H1 (cell line): ENCODE results near the gene MS4A15. TPM values are rescaled to one million over a fixed set of nuclear protein-coding genes. Genes with fewer than 3 reads are reported as not detected.

ENCODE experiments used
- CTCF ChIA-PET: fragments of 300-600 bp; sonication (Branson Sonifier 250); formaldehyde crosslinking; loops from one replicate; lab custom pipeline; 2021; ENCODE audit not compliant: partially characterized antibody; lab: Charles Lee
- POLR2A ChIA-PET: fragments of 300-600 bp; sonication (Branson Sonifier 250); formaldehyde crosslinking; loops from one replicate; lab custom pipeline; 2021; ENCODE audit warnings: inconsistent platforms; ENCODE audit not compliant: partially characterized antibody; lab: Charles Lee
- DNase-seq, 2 experiments: peaks; one replicate each; pipeline versions ENCODE4 v3.0.0 to v3.0.0-alpha.2; 2010 to 2022; ENCODE audit warnings: low spot score in 2 of 2, low read depth in 1 of 2, mixed read lengths in 1 of 2
- FAIRE-seq: peaks from 2 replicates; lab custom pipeline; 2011; peaks lifted over from hg19 to GRCh38; lab: Jason Lieb, UNC
- H2AFZ ChIP-seq: 2 replicates; pipeline ENCODE4 v1.8.1; 2012; ENCODE audit warnings: low read length, inconsistent platforms
- H2AK5ac ChIP-seq: 2 replicates; pipeline ENCODE4 v1.6.1; 2013; ENCODE audit warnings: low read depth, low read length
- H2BK120ac ChIP-seq: replicated peaks from 2 replicates; pipeline ENCODE3; 2013; ENCODE audit warnings: low read depth, low read length, inconsistent platforms
- H2BK12ac ChIP-seq: 2 replicates; pipeline ENCODE4 v1.6.1; 2013; ENCODE audit warnings: low read depth, low read length
- H2BK15ac ChIP-seq: 2 replicates; pipeline ENCODE4 v1.6.1; 2013; ENCODE audit warnings: low read length
- H2BK20ac ChIP-seq: 2 replicates; pipeline ENCODE4 v1.6.1; 2013; ENCODE audit warnings: low read length
- H2BK5ac ChIP-seq: 2 replicates; pipeline ENCODE4 v1.6.1; 2013; ENCODE audit warnings: low read depth, low read length
- H3K14ac ChIP-seq: 2 replicates; pipeline ENCODE4 v1.6.1; 2013; ENCODE audit warnings: inconsistent platforms; ENCODE audit not compliant: insufficient read length
- H3K18ac ChIP-seq: 2 replicates; pipeline ENCODE4 v1.6.1; 2013; ENCODE audit warnings: low read length; ENCODE audit errors: extremely low read depth
- H3K23ac ChIP-seq: 2 replicates; pipeline ENCODE4 v1.6.1; 2013; ENCODE audit warnings: inconsistent platforms; ENCODE audit not compliant: insufficient read length
- H3K23me2 ChIP-seq: 2 replicates; pipeline ENCODE4 v1.6.1; 2013; ENCODE audit warnings: low read depth, low read length
- H3K27ac ChIP-seq: 2 replicates; pipeline ENCODE4 v1.6.1; 2011; ENCODE audit warnings: low read depth, low read length, inconsistent platforms
- H3K27me3 ChIP-seq, 4 experiments: replicated peaks in 1 of 4; 1 replicate in 1 of 4; 2 replicates in 3 of 4; pipeline versions ENCODE4 v1.6.1 to v1.8.1; 2011 to 2013; ENCODE audit warnings: low read length in 3 of 4, mild to moderate bottlenecking in 3 of 4, inconsistent platforms in 2 of 4, mixed read lengths in 2 of 4, moderate library complexity in 1 of 4; ENCODE audit not compliant: control insufficient read depth in 3 of 4, insufficient read depth in 3 of 4; ENCODE audit errors: extremely low read depth in 1 of 4
- H3K36me3 ChIP-seq, 4 experiments: 2 replicates each; pipeline versions ENCODE4 v1.6.1 to v1.8.1; 2011 to 2013; ENCODE audit warnings: mild to moderate bottlenecking in 4 of 4, low read length in 3 of 4, moderate library complexity in 2 of 4, control low read depth in 1 of 4, inconsistent platforms in 1 of 4; ENCODE audit not compliant: insufficient read depth in 4 of 4, control insufficient read depth in 2 of 4
- H3K4ac ChIP-seq: replicated peaks from 2 replicates; pipeline ENCODE3; 2013; ENCODE audit warnings: low read length, low read depth, mixed read lengths, inconsistent platforms; ENCODE audit not compliant: insufficient read length
- H3K4me1 ChIP-seq, 4 experiments: replicated peaks in 1 of 4; 1 replicate in 1 of 4; 2 replicates in 3 of 4; pipeline versions ENCODE4 v1.6.1 to v1.8.1; 2011 to 2013; ENCODE audit warnings: low read length in 3 of 4, inconsistent platforms in 2 of 4, mixed read lengths in 1 of 4; ENCODE audit not compliant: insufficient read depth in 4 of 4, control insufficient read depth in 3 of 4
- H3K4me2 ChIP-seq, 2 experiments: 2 replicates each; pipeline versions ENCODE4 v1.6.1 to v1.8.1; 2011 to 2013; ENCODE audit warnings: low read depth in 2 of 2, low read length in 2 of 2, control low read depth in 1 of 2, inconsistent platforms in 1 of 2, mild to moderate bottlenecking in 1 of 2; ENCODE audit not compliant: insufficient read depth in 1 of 2
- H3K4me3 ChIP-seq, 4 experiments: fragments of 200-600, 300-600 bp in 1 of 4; sonication (generic), shearing (Covaris generic), sonication (Bioruptor Twin) in 1 of 4; 2 replicates each; pipeline versions ENCODE4 v1.5.1 to v1.8.1; 2011 to 2016; ENCODE audit warnings: low read length in 4 of 4, low read depth in 3 of 4, control low read depth in 2 of 4, inconsistent platforms in 2 of 4, mild to moderate bottlenecking in 2 of 4, mixed read lengths in 1 of 4, moderate library complexity in 1 of 4; ENCODE audit not compliant: insufficient read depth in 2 of 4; ENCODE audit errors: extremely low read depth in 1 of 4
- H3K56ac ChIP-seq: replicated peaks from 2 replicates; pipeline ENCODE3; 2013; ENCODE audit warnings: low read depth, mild to moderate bottlenecking, mixed read lengths, low read length, inconsistent platforms; ENCODE audit not compliant: insufficient read length
- H3K79me1 ChIP-seq: 2 replicates; pipeline ENCODE4 v1.6.1; 2013; ENCODE audit warnings: low read depth, low read length, control low read depth
- H3K79me2 ChIP-seq, 2 experiments: 2 replicates each; pipeline versions ENCODE4 v1.6.1 to v1.8.1; 2012 to 2013; ENCODE audit warnings: low read length in 2 of 2, mild to moderate bottlenecking in 2 of 2, inconsistent platforms in 1 of 2; ENCODE audit not compliant: insufficient read depth in 2 of 2, control insufficient read depth in 1 of 2
- H3K9ac ChIP-seq, 4 experiments: replicated peaks in 1 of 4; 1 replicate in 1 of 4; 2 replicates in 3 of 4; pipeline versions ENCODE4 v1.6.1 to v1.8.1; 2011 to 2013; ENCODE audit warnings: low read depth in 3 of 4, low read length in 3 of 4, control low read depth in 2 of 4, mild to moderate bottlenecking in 2 of 4, moderate library complexity in 2 of 4, inconsistent platforms in 1 of 4; ENCODE audit errors: extremely low read depth in 1 of 4
- H3K9me3 ChIP-seq, 2 experiments: 2 replicates each; pipeline versions ENCODE4 v1.6.1 to v1.8.1; 2012 to 2013; ENCODE audit warnings: mild to moderate bottlenecking in 2 of 2, moderate library complexity in 2 of 2, control low read depth in 1 of 2, inconsistent platforms in 1 of 2, low read depth in 1 of 2, low read length in 1 of 2, mixed read lengths in 1 of 2; ENCODE audit not compliant: insufficient read depth in 2 of 2
- H4K20me1 ChIP-seq, 2 experiments: replicated peaks in 1 of 2; 2 replicates each; pipeline versions ENCODE3 to v1.8.1; 2011 to 2013; ENCODE audit warnings: inconsistent platforms in 2 of 2, low read length in 2 of 2, mild to moderate bottlenecking in 1 of 2; ENCODE audit not compliant: insufficient read depth in 2 of 2, control insufficient read depth in 1 of 2
- H4K5ac ChIP-seq: 2 replicates; pipeline ENCODE4 v1.6.1; 2013; ENCODE audit warnings: low read length, low read depth, mixed read lengths, inconsistent platforms; ENCODE audit not compliant: insufficient read length
- H4K8ac ChIP-seq: 2 replicates; pipeline ENCODE4 v1.8.0; 2013; ENCODE audit warnings: mild to moderate bottlenecking, moderate library complexity, low read length, inconsistent platforms; ENCODE audit not compliant: insufficient read depth; ENCODE audit errors: extremely low read depth
- H4K91ac ChIP-seq: replicated peaks from 2 replicates; pipeline ENCODE3; 2013; ENCODE audit warnings: low read length, mixed read lengths, inconsistent platforms; ENCODE audit not compliant: insufficient read length
- ATF2 ChIP-seq: IDR thresholded peaks from 2 replicates; pipeline ENCODE4 v1.6.1; 2012; ENCODE audit warnings: low read length, inconsistent platforms
- CBX5 ChIP-seq: fragments of 300-800, 300-1000 bp; sonication (generic); IDR thresholded peaks from 2 replicates; pipeline ENCODE4 v1.7.1; 2016; ENCODE audit warnings: antibody characterized with exemption, low read length, low read depth
- CHD2 ChIP-seq: IDR thresholded peaks from 2 replicates; pipeline ENCODE4 v1.6.1; 2012; ENCODE audit warnings: low read length, improper control_type of control experiment
- EZH2 ChIP-seq: fragments of 200-600 bp; sonication (generic); IDR thresholded peaks from 2 replicates; pipeline ENCODE4 v1.7.1; 2012; ENCODE audit warnings: low read depth, mild to moderate bottlenecking, moderate library complexity, low read length, inconsistent platforms; ENCODE audit not compliant: severe bottlenecking
- JUND ChIP-seq: IDR thresholded peaks from 2 replicates; pipeline ENCODE4 v1.6.1; 2011; ENCODE audit warnings: mild to moderate bottlenecking, improper control_type of control experiment, low read length
- POLR2AphosphoS5 ChIP-seq: IDR thresholded peaks from 2 replicates; pipeline ENCODE4 v1.6.1; 2011; ENCODE audit warnings: low read depth, low read length
- RBBP5 ChIP-seq: IDR thresholded peaks from 2 replicates; pipeline ENCODE4 v1.7.1; 2012; ENCODE audit warnings: low read depth, mild to moderate bottlenecking, inconsistent platforms, low read length, moderate library complexity, borderline replicate concordance
- TAF7 ChIP-seq: optimal IDR thresholded peaks from 2 replicates; pipeline ENCODE3; 2011; ENCODE audit warnings: low read depth, mild to moderate bottlenecking, inconsistent platforms, low read length, moderate library complexity, borderline replicate concordance
- TCF12 ChIP-seq: IDR thresholded peaks from 2 replicates; pipeline ENCODE4 v1.6.1; 2011; ENCODE audit warnings: low read depth, mild to moderate bottlenecking, low read length
- polyA plus RNA-seq, 7 experiments: library from polyadenylated mRNA; depleted of rRNA in 3 of 7; stranded (reverse) in 5 of 7; unstranded in 2 of 7; fragments of >200 nt in 5 of 7; fragments of 200-250 nt in 2 of 7; gene quantifications; 1 replicate in 5 of 7; 2 replicates in 1 of 7; 4 replicates in 1 of 7; pipeline versions ENCODE4 v1.2.1 to v1.2.3, GENCODE V29; 2011 to 2013; ENCODE audit warnings: missing spikeins in 2 of 7, mixed read lengths in 2 of 7
- total RNA-seq: library from RNA; stranded (reverse); fragmentation: NEBNext Ultra II Directional; extraction: Animal tissue kit (Norgen Biotek cat#: 25700); gene quantifications from 2 replicates; pipeline ENCODE4 v1.2.1, GENCODE V29; 2021

The MS4A15 gene
- total and polyA plus RNA-seq, 2 of the 8 experiments (the other 6 are each of a cell fraction or from before 2014, with no cell fraction given): 0.15 to 0.17 TPM

- Histone ChIP-seq H3K18ac (no peak overlapping the region), H3K27me3 (no peaks in the 10 kb centered on the region; a peak in 1 of 7 replicates), H3K23ac (no peak overlapping the region), H2BK12ac (no peak overlapping the region), H3K4me1 (no peaks in the 10 kb centered on the region; a peak in 2 of 7 replicates), H3K9ac (no peak overlapping the region), H3K79me1 (no peaks in the 10 kb centered on the region), H2BK5ac (no peak overlapping the region), H2AFZ (no peak overlapping the region), H4K20me1 (no peaks in the 10 kb centered on the region), H4K5ac (no peak overlapping the region), H3K4me2 (no peak overlapping the region), H3K9me3 (0 out of 4 replicates have a peak, but pooled peaks cover 0 to 3% of the 10 kb centered on the region in 2 experiments), H2BK20ac (no peak overlapping the region), H4K8ac (no peak overlapping the region), H4K91ac (no peak overlapping the region), H3K4me3 (no peak overlapping the region), H3K27ac (no peak overlapping the region), H3K56ac (no peak overlapping the region), H2AK5ac (no peak overlapping the region), H2BK15ac (no peak overlapping the region), H3K36me3 (no peaks in the 10 kb centered on the region), H3K14ac (no peak overlapping the region), H2BK120ac (no peak overlapping the region), H3K4ac (no peak overlapping the region), H3K79me2 (no peaks in the 10 kb centered on the region), H3K23me2 (no peaks in the 10 kb centered on the region)
- DNase-seq: no peak
- FAIRE-seq: no peak
- CTCF ChIA-PET: interaction anchor here (0.9 to 11.8 kb wide), 8 partner anchors 11 to 119 kb away, joined by 3 to 145 read pairs (median 4); no protein-coding TSS in a partner anchor
- POLR2A ChIA-PET: no interaction called here
- no peak for TF ChIP-seq EZH2
- no peak for TF ChIP-seq RBBP5
- TF ChIP-seq ATF2: no peak
- no peak for TF ChIP-seq POLR2AphosphoS5
- no peak for TF ChIP-seq CHD2
- TF ChIP-seq JUND: no peak
- no peak for TF ChIP-seq TCF12
- no peak for TF ChIP-seq TAF7
- TF ChIP-seq CBX5: no peak
These were observed 24.1 kb downstream of the MS4A15 start for GRCh38 chr11:60780774-60781173.
